NCI-H146 treated with DMSO at 0.1 percent for 48 hours (cell line): ENCODE results near the gene TSPAN16.
"Not testable (repeated sequence)": the region's sequence is repeated elsewhere in the genome, so short reads cannot be mapped to it uniquely, and the experiment has no call there.

Experiments
- DNase-seq: peaks from one replicate; lab custom pipeline; 2025; ENCODE audit not compliant: unreplicated experiment; lab: John Stamatoyannopoulos, UW

TSPAN16 gene

GRCh38 chr19:11300811-11301120 is 4.8 kb downstream of the TSPAN16 start:
- no peak for DNase-seq

DNA sequence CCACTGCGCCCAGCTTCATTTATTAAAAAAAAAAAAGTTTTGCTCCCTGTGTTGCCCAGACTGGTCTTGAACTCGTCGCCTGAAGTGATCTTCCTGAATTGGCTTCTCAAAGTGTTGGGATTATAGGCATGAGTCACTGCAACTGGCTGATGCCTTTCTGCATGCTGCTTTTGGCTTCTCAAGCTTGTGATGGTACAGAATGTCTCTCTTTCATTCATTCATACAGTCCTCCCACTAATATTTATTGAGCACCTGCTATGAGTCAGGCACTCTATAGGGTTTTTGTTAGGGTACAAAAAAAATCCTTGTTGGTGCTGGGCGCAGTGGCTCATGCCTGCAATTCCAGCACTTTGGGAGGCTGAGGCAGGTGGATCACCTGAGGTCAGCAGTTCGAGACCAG is 9.0 kb downstream of the TSPAN16 start:
- no peak for DNase-seq

DNA sequence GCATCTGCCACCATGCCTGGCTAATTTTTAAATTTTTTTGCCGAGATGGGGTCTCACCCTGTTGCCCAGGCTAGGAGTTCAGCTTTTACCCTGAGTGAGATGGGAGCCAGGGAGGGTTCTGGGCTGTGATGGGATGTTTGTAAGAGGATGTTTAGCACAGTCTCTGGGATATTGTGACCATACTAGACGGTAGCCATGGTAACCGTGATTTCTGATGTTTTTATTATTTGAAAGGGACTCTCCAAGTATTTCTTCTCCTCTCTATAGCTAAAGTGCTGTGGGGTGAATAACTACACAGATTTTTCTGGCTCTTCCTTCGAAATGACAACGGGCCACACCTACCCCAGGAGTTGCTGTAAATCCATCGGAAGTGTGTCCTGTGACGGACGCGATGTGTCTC is 10.4 kb downstream of the TSPAN16 start:
- no peak for DNase-seq

DNA sequence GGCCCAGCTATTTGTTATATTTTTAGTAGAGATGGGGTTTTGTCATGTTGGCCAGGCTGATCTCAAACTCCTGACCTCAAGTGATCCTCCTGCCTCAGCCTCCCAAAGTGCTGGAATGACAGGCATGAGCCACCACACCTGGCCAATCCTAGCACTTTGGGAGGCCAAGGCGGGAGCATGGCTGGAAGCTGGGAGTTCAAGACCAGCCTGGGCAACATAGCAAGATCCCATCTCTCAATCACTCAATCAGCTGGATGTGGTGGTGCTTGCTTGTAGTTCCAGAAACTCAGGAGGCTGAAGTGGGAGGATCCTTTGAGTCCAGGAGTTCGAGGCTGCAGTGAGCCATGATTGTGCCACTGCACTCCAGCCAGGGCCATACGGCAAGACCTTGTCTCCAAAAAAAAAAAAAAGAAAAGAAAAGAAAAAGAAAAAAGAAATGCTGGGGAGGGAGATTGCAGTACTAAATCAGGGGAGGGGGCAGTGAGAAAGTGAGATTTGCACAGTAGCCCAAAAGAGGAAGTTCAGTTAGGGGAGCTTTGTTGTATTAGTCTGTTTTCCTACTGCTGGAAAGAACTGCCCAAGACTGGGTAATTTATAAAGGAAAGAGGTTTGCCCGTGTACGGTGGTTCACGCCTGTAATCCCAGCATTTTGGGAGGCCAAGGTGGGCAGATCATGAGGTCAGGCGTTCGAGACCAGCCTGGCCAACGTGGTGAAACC is 24.5 kb downstream of the TSPAN16 start:
- DNase-seq: not testable (repeated sequence)

GRCh38 chr19:11321191-11322126 is 25.5 kb downstream of the TSPAN16 start:
- no peak for DNase-seq

DNA sequence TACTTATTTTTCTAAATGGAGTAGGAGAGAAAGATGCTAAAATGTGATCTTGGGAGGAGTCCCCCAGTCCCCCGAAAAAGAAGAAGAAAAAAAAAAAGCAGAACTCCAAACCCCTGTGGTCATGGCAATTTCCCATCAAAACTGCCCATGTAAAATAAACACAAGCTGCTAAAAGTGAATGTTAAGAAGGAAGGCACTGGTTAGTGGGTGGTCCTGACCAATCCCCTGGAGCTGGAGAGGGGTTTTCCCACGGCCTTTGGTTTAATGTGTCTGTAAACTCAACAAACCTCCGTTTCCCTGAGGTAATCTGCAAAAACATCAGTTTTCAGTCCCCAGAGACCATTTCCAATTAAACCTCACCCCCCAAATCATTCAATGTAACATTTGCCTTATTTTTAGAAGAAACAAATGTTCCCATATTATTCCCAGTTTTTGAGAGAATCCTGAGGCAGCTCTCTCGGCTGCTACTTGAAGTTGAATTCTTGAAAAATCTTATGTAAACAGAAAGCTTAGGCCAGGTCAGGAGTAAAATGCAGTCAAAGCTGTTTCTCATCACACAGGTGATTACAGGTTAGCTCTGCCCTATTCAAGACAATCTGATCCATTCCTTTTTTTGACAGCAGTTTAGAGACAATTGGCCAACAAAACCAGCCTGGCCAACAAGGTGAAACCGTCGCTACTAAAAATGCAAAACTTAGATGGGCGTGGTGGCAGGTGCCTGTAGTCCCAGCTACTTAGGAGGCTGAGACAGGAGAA is 26.5 kb downstream of the TSPAN16 start:
- no peak for DNase-seq

DNA sequence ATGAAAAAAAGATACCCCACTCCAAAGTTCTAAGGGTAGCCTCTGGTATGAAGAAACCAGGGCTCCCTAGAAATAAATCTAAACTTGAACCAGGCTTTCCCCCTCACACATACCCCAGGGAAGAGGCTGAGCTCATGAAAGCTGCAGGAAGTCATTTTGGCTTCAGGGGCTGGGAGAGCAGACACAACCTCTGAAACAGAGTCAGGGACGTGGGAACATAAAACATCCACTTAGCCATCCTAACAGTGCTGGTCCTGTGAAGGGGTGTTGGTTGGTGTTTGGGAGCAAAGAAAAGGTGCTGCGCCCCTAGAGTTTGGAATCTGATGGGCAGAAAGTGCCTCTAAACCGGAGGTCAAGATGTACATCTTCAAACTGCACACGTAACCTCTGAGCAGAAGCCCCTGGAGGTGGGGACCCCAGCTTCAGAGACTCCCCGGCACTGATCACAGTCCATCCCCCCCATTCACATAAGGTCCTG is 27.7 kb downstream of the TSPAN16 start:
- no peak for DNase-seq

DNA sequence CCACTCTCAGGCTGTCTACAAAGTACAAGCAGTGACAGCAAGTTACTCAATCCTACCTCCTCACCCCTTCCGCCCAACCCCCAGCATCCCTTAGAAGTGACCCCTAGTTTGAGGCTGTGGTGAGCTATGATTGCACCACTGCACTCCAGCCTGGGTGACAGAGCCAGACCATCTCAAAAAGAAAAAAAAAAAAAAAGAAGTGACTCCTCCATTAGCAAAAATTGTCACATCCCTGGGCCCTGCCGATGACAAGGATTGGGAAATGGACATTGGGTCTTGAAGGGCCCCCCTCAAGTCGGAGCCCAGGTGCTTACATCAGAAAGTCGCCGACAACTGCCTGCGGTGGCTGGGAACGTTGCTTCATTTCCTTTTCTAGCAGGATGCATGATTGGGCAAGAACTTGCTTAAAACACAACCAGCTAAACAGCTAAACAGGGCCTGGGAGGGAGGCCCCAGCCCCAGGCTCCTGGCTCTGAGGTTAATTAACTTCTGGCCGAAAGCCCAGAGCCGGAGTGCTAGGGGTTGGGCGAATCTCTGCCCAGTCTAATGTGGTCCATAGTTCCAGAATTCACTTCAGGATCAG is 28.2 kb downstream of the TSPAN16 start:
- DNase-seq: no peak

DNA sequence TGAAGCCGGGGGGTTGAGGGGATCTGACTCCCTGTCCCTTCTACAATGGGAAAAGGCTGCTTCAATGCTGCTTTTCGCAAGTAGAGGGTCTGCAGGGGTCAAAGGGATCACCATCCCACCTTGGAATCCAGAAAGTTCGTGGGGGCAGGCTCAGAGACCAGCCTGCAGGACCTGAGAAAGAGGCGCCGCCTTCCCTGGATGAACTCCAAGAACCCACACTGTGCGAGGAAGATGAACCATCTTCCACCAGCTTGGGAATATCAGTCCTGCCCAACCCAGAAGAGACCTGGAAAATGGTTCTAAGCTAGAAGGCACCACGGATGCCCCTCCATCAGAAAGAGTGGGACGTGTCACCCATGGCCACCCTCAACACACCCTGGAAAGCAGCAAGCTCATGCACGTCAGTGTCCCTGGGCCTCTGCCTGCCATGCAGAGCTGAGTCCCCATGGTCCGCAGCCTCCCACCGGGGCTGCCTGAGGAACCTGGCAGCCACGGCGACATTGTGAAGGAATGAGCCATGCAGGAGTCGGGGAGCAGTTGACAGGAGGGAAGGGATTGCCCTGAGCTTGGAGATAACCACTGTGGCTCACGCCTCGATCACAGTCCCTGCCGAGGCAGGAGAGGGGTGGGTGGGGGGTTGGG is 28.9 kb downstream of the TSPAN16 start:
- DNase-seq: no peak

DNA sequence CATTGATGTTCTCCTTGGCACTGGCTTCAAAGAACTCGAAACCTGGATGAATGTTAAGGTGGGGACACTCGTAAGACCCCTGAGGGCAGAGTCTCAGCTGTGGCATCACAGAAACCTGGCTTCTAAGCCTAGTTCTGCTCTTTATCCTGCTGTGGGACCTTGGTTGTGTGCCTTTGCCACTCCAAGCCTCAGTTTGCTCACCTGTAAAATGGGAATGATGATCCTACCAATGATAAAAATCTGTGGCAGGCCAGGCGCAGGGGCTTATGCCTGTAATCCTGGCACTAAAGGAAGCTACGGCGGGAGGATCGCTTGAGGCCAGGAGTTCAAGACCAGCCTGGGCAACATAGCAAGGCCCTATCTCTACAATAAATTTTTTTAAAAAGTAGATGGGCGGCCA is 29.6 kb downstream of the TSPAN16 start:
- no peak for DNase-seq

- no peak for DNase-seq
Measured at GRCh38 chr19:11330127-11330526, 34.2 kb downstream of the TSPAN16 start.

- no peak for DNase-seq
Measured at GRCh38 chr19:11331502-11331901, 35.5 kb downstream of the TSPAN16 start.

DNA sequence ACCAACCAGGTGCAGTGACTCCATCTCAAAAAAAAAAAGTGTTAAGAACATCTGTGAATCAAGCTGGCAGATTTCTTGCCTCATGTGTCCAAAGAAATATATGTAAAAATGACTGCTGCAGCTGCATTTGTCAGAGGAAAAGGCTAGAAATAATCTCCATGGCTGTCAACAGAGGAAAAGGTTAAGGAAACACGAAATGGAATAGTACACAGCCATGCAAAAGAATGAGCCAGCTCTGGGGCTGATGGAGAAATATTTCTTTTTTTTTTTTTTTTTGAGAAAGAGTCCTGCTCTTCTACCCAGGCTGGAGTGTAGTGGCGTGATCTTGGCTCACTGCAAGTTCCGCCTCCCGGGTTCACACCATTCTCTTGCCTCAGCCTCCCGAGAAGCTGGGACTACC is 36.9 kb downstream of the TSPAN16 start:
- DNase-seq: no peak

DNA sequence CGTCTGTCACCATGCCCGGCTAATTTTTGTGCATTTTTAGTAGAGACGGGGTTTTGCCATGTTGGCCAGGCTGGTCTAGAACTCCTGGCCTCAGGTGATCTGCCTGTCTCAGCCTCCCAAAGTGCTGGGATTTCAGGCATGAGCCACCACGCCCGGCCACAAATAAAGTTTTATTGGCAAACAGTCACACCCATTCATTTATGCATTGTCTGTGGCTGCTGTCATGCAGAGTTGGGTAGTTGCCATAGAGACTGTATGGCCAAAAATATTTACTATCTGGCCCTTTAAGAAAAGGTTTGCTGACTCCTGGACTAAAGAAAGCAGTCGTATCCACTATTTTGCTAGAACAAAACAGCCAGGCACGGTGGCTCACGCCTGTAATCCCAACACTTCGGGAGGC is 37.9 kb downstream of the TSPAN16 start:
- DNase-seq: not testable (repeated sequence)

DNA sequence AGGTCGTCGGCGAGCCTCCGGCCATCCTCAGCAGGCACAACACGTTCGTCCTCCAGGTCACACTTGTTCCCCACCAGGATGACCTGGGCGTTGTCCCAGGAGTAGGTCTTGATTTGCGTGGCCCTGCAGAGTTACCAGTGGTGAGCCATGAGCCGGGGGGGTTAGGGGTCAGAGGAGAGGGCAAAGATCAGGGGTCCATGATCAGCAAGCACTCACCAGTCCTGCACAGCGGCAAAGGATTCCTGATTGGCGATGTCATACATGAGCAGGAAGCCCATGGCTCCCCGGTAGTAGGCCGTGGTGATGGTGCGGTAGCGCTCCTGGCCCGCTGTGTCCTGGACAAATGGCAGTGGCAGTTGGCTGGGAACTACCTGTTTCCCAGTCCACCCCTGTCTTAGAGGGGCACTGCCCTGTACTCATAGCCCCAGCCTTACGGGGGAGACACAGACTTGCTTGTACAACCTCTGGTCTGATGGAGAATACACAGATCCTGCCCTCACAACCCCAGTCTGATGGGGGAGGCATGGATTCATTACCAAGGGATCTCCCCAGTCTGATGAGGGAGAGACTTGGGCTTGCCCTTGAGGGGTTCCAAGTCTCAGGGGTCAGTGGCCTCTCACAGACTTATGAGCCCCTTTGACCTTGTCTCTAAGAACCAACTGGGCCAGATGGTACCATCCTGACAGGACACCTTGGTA is 39.6 kb downstream of the TSPAN16 start:
- no peak for DNase-seq

DNA sequence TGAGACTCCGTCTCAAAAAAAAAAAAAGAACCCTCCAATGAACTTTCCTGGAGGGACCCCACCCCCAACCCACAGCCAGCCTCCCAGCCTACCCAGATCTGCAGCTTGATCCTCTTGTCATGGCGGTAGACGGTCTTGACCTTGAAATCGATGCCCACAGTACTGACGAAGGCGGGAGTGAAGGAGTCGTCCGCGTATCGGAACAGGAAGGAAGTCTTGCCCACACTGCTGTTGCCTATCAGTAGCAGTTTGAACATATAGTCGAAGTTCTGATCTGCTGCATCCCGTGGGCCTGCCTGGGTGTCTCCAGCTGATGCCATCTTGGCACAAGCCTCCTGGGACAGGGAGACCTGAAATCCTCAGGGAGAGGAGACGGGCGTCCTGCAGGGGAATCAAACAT is 41.1 kb downstream of the TSPAN16 start:
- no peak for DNase-seq

- no peak for DNase-seq
Measured at GRCh38 chr19:11338121-11338520, 42.2 kb downstream of the TSPAN16 start.

DNA sequence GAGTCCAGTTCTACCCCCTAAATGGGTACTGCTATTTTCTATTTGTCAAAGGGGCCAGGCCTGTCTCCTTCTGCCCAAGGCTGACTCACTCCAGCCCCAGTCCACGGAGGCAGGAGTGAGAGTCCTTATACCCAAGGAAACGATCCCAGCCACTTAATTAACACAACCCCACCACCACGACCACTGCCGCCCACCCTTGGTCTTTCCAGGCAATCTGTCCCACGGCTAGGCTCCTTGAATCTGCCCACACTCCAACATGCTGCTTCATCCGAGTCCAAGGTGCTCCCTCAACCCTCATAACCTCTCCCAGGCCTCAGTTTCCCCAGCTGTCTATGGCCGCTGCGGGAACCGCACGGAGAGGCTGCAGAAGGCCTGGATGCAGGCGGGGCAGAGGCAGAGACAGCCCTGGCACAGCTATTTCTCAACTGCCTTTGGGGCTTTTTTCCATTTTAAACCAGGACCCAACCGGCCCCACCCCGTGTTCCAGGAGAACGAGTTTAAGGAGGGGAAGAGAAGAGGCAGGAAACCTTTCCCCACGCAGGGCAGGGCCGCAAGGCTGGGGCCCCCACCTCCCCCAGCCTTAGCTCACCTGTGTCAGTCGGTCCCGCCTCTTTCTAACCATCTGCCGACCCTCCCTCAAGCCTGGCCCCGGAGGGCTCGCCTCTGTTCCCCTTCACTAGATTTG is 42.8 kb downstream of the TSPAN16 start:
- DNase-seq: no peak

DNA sequence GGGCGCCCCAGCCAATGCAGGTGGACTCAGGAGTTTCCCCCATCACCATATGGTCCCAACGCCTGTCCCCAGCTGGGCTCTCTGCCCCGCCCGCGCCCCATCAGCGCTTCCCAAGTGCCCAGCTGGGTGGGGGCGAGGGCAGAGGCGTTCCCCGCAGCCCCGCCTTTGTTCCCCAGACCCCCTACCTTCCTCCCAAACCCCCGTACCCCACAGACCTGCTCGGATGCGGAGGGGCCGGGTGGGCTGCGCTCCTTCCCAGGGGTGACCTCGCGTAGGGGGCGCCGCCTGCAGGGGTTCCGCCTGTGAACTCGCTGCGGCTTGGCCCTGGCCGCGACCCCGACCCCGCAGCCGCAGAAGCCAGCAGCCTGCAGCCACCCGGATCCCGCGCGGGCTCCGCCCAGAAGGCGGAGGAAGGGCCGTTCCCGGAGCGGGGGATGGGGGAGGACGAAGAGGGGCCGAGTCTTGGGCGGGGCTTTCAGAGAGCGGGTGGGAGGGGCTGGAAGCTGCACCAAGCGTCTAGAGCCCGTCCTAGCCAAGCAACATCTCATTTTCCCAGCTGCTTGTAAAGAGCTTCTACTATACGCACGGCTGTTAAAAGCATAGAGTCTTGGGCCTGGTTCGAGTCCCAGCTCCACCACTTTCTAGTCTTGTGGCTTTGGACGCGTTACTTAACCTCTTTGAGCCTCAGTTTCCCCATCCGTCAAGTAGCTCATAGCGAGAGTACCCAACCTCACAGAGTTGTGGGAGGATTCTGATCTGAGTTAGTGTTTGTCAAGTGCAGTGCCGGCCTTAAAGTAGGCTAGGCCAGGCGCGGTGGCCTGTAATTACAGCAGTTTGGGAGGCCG is 43.5 kb downstream of the TSPAN16 start, which contains the start of gene RAB3D:
Gene RAB3D (minus strand): TSS at position 404 of the 845 bp plus-strand sequence. CDS start 2,258 bp downstream, outside the sequence.
- DNase-seq: peak; percentile 93
